ENCODE measurements around the gene IL15RA.
"Not testable (repeated sequence)": the region's sequence is repeated elsewhere in the genome, so short reads cannot be mapped to it uniquely, and the experiment has no call there.

IL15RA gene

DNA sequence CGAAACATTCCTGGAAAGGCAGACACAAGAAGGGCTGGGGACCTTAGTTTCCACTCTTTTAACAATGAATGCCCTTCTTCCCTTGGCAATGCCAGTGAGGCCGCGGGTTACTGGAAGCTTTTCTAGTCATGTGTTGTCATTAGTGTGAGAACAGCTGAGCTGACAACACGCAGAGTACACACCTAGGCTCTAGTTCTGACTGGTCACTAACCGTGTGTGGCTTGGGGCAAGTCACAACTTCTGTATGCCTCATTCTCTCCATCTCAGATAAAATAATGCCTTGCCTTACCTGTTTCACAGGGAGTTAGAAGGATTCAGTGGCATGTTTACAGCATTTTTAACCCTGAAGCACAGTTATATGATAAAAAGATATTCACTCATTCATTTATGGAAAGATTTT lies 55.6 kb downstream of the IL15RA start:
- no peak for DNase-seq (ENCODE audit: low read depth)

DNA sequence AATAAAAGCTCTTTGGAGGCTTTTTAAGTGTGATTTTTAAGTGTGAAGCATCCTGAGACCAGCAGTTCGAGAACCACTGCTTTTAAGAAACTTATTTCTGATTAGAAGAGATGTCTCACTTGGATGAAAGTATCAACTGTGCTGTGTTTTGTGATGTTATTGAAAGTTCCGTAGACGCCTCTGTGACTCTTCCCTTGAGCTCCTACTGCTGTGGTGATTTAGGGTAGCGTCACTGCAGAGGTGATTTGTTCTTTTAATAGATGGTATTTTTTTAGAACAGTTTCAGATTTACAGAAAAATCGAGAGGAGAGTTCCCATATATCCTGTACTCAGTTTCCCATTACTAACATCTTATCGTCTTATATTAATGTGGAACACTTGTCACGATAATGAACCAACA lies 57.8 kb downstream of the IL15RA start:
- no peak for DNase-seq (ENCODE audit: low read depth)

DNA sequence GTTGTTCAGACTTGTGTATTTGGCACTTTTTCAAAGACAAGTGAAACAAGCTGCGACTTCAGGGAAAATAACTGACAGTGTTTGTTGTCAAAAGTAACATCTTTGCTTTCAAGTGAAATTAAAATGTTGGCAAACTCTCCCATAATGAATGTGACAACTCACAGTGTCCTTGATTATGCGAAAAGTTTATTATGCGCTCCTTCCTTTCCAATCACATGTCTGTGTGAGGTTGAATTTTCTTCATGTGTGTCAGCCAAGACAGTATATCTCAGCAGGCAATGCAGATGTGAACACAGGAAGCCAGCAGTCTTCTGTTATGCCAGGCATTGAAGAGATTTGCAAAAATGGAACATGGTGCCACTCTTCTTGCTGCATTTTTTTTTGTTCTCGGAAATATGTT lies 58.6 kb downstream of the IL15RA start:
- no peak for DNase-seq (ENCODE audit: low read depth)

DNA sequence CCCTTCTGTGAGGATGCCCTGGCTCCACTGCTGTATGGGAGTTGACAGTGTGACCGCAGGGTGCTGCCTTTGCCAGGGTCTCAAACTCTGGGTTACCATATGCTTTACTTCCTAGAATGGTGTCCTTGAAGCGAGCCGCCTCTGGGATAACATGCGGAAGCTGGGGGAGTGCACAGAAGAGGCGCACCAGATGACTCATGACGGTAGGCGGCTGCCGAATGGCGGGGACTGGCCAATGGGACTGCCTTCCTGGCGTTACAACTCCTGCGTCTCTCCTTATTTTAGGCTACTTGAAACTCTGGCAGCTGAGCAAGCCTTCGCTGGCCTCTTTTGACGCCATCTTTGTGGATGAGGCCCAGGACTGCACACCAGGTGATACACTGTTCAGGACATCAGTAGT lies 60.0 kb downstream of the IL15RA start:
- no peak for DNase-seq (ENCODE audit: low read depth)

DNA sequence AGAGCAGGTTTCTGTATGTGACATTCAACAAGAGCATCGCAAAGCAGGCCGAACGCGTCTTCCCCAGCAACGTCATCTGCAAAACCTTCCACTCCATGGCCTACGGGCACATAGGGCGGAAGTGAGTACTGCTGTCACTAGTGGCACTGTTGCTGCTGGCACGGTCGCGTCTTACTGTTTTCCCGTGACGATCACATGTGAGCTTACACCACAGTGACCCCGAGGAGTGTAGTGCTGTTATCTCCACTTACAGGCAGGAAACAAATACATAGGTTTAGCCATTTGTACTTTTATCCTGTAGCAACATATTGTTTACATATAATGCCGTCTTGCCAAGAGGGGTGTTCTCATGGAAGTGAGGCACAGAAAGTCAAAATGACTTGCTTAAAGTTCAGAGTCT lies 61.9 kb downstream of the IL15RA start:
- DNase-seq (ENCODE audit: low read depth) = no peak

DNA sequence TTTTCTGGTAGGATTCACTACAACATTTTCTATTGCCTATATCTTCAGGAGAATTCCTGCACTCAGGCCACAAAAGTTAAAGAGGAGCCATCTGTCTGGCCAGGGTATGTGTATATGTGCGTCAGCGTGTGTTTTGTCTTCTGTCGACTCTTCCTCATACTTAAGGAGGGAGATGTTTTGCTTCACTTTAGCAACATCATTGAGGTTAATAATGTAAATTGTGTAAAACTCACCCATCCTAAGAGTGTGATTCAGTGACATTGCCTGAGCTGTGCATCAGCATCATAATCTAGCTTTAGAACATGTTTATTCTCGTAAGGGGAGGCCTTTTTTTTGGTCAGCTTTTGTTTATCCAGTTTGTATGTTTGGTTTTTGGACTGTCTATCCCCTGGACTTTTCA lies 63.6 kb downstream of the IL15RA start:
- no peak for DNase-seq (ENCODE audit: low read depth)

DNA sequence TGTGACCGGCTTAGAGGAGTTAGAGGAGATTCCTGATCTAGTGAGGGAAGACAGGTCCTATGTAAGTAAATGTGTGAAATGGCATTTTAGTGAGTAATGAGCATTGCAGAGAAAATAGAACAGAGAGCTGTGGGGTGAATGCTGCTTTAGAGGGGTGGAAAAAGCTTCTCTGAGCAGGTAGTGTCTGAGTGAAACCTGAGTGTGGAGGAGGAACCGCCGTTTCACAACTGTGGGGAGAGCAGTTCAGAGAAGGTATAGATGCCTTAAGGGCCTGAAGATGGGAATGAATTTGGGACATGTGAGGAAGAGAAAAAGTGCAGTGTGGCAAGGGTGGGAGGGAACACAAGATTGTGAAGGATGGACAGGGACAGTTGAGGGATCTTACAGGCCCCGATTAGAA lies 65.7 kb downstream of the IL15RA start:
- no peak for DNase-seq (ENCODE audit: low read depth)

DNA sequence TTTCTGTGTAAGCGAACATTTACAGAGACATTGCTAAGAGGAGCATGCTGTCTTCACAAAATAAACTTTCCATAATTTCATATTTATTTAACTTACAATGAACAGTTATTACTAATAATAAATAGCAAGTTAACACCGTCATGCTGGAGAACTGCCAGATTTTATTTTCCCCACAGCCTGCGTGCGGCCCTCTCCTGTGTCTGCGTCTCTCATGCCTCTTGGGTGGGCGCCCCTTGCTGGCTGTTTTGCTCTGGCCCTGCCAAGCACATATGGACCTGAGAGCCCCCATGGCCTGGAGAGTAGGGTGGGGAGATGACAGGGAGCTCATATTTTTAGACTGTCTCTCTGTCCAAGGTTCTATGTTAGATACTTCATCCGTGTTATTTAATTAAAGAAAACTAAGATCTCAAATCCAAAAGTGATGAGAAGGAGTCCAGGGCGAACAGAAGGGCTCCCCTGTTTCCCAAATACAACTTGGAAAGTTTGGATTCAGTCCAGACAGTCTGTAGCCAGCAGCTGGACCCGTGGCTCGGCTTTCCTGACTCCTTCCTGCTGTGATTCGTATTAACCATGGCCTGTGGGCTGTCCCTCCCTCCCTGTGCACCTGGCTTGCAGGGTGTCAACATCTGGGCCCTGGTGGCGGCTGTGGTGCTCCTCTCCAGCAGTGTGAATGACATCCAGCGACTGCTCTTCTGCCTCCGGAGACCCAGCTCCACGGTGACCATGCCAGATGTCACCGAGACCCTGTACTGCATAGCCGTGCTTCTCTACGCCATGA lies 66.8 kb downstream of the IL15RA start:
- DNase-seq (ENCODE audit: low read depth) = no peak

DNA sequence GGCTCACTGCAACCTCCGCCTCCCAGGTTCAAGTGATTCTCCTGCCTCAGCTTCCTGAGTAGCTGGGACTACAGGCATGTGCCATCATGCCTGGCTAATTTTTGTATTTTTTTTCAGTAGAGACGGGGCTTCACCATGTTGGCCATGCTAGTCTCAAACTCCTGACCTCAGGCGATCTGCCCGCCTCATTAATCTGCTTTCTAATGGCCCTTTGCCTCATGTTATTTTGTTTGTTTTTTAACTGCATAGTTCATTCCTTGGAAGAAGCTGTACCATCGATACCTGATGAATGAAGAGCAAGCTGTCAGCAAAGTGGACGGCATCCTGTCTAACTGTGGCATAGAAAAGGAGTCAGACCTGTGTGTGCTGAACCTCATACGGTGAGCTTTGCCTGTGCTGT lies 68.7 kb downstream of the IL15RA start:
- not testable (repeated sequence) for DNase-seq (ENCODE audit: low read depth)

DNA sequence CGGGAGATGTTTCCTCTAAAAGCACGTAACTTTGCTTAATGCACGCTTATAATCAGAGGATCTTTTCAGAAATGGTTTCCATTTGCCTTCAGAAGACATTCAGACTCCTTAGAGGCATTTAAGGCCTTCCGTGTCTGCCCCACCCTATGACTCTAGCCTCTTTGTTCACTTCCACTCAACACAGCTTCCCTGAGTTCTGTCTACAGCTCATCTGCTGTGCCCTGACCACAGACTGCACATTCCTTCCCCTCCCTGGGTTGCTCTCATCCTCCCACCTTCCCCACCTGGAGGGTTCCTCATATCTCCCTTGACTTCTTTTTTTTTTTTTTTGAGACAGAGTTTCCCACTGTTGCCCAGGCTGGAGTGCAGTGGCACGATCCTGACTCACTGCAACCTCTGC lies 70.7 kb downstream of the IL15RA start:
- no peak for DNase-seq (ENCODE audit: low read depth)

DNA sequence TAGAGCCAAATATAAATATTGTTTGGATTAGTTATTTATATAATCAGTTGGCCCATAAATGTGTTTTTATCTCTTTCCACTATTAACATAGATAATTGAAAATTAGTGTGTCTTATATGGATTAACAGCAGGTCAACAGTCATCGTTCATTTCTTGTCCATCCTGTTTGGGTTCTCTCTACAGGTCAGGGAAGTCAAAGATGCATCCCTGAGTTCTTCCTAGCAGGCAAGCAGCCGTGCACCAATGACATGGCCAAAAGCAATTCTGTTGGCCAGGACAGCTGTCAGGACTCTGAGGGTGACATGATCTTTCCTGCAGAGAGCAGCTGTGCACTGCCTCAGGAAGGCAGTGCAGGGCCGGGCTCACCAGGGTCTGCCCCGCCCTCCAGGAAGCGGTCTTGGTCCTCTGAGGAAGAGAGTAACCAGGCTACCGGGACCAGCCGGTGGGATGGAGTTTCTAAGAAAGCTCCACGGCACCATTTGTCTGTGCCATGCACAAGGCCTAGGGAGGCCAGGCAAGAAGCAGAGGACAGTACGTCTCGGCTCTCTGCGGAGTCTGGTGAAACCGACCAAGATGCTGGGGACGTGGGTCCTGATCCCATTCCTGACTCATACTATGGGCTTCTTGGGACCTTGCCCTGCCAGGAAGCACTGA lies 71.4 kb downstream of the IL15RA start:
- no peak for DNase-seq (ENCODE audit: low read depth)

DNA sequence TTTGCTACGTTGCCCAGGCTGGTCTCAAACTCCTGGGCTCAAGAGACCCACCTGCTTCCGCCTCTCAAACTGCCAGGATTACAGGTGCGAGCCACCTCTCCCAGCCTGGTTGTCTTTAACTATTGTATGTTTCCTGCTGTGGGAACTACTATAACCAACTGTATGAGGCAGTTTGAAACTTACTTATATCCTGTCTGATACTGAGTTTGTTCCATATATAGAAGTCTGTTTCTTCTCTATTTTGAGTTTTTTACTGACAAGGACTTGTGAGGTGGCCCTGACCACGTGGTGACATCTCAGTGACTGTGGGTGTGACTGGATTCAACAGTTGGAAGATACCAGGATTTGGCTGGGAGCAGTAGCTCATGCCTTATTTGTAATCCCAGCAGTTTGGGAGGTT lies 73.1 kb downstream of the IL15RA start:
- no peak for DNase-seq (ENCODE audit: low read depth)

DNA sequence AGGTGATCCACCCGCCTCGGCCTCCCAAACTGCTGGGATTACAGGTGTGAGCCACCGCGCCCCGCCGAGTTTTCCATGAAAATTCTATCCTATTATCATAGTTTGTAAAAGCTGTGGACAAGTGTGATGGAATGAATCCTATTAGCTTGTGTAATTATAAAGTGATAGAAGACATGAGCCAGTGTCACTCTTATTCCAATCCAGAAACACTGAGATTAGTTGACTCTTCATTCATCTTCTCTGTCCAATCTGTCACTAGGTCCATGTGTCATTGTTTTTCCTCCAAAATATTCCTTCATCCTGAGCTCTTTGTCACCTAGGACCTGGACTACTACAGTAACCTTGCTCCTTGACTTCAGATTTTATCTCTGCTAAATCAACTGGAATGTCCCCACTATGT lies 73.8 kb downstream of the IL15RA start:
- DNase-seq (ENCODE audit: low read depth) = no peak

DNA sequence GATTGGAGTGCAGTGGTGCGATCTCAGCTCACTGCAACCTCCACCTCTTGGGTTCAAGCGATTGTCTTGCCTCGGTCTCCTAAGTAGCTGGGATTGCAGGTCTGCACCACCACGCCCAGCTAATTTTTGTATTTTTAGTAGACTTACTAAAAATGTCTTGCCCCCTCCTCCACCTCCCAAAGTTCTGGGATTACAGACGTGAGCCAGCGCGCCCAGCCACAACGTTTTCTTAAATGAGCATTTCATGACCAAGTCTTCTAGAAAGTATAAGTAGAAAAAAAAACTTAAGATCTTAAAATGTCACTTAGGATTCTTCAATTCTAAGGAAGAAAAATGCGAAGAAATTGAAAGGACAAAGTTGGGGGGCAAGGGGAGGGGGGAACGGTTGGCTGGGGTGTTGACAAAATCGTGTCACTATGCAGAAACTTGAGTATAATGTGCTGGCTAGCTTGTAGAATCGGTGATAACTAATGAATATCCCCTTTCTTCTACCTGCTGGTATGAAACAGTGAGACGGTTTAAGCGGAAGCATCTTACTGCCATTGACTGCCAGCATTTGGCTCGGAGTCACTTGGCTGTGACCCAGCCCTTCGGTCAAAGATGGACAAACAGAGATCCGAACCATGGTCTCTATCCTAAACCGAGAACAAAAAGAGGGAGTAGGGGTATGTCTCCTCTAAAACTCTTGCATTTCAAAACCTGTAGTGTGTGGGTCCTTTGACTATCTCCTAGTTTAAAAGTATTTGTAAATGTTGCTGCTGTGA lies 74.7 kb downstream of the IL15RA start:
- DNase-seq (ENCODE audit: low read depth) = no peak
